SK-N-SH (cell line): ENCODE results near the gene CCDC57. TPM values are rescaled to one million over a fixed set of nuclear protein-coding genes. Genes with fewer than 3 reads are reported as not detected.

ENCODE experiments used
- CTCF ChIA-PET: fragments of 300-600, 350-600 bp; formaldehyde crosslinking; extraction: SDS; loops from one replicate; lab custom pipeline; 2021; lab: Yijun Ruan, JAX
- POLR2A ChIA-PET: fragments of 350-600 bp; sonication (Branson Sonifier 250); formaldehyde crosslinking; extraction: SDS; loops from one replicate; lab custom pipeline; 2020; ENCODE audit warnings: antibody characterized with exemption, inconsistent platforms; lab: Yijun Ruan, JAX
- DNase-seq: peaks from one replicate; pipeline ENCODE4 v3.0.0; 2012
- H2AFZ ChIP-seq: fragments of 200-600 bp; sonication (generic); 2 replicates; pipeline ENCODE4 v1.8.1; 2016; ENCODE audit warnings: antibody characterized with exemption, mild to moderate bottlenecking, low read depth
- H3F3A ChIP-seq: fragments of 200-600 bp; sonication (generic); replicated peaks from 2 replicates; pipeline ENCODE3; 2016; ENCODE audit warnings: antibody characterized with exemption, mild to moderate bottlenecking; ENCODE audit not compliant: insufficient read depth
- H3K27ac ChIP-seq, 2 experiments: fragments of 200-500 bp in 1 of 2; fragments of 200-600 bp in 1 of 2; sonication (Bioruptor generic) in 1 of 2; sonication (generic), shearing (Covaris generic) in 1 of 2; 2 replicates each; pipeline versions ENCODE4 v1.5.1 to v1.6.1; 2014 to 2016; ENCODE audit warnings: low read depth in 2 of 2, inconsistent platforms in 1 of 2, low read length in 1 of 2, mild to moderate bottlenecking in 1 of 2, mixed read lengths in 1 of 2
- H3K27me3 ChIP-seq: fragments of 200-600 bp; sonication (generic), shearing (Covaris generic); 2 replicates; pipeline ENCODE4 v1.6.1; 2016; ENCODE audit warnings: mixed run types; ENCODE audit not compliant: insufficient read depth
- H3K36me3 ChIP-seq, 2 experiments: fragments of 200-500 bp in 1 of 2; fragments of 200-600 bp in 1 of 2; sonication (Bioruptor generic) in 1 of 2; sonication (generic) in 1 of 2; replicated peaks in 1 of 2; 2 replicates each; pipeline versions ENCODE3 to v1.5.1; 2014 to 2016; ENCODE audit warnings: low read length in 1 of 2, mild to moderate bottlenecking in 1 of 2; ENCODE audit not compliant: insufficient read depth in 2 of 2, control insufficient read depth in 1 of 2
- H3K4me1 ChIP-seq, 2 experiments: fragments of 200-500 bp in 1 of 2; fragments of 200-600 bp in 1 of 2; sonication (Bioruptor generic) in 1 of 2; sonication (generic), shearing (Covaris generic) in 1 of 2; 2 replicates each; pipeline versions ENCODE4 v1.5.1 to v1.6.1; 2014 to 2016; ENCODE audit warnings: low read depth in 1 of 2, low read length in 1 of 2, mixed run types in 1 of 2; ENCODE audit not compliant: insufficient read depth in 2 of 2, control insufficient read depth in 1 of 2
- H3K4me2 ChIP-seq: fragments of 200-600 bp; sonication (generic), shearing (Covaris generic); 2 replicates; pipeline ENCODE4 v1.6.1; 2017; ENCODE audit warnings: mixed run types
- H3K4me3 ChIP-seq, 2 experiments: fragments of 200-500 bp in 1 of 2; fragments of 200-600 bp in 1 of 2; sonication (Bioruptor generic) in 1 of 2; sonication (generic), shearing (Covaris generic) in 1 of 2; 2 replicates each; pipeline versions ENCODE4 v1.5.1 to v1.8.1; 2014 to 2016; ENCODE audit warnings: low read depth in 2 of 2, inconsistent platforms in 1 of 2, low read length in 1 of 2, mild to moderate bottlenecking in 1 of 2, mixed read lengths in 1 of 2, moderate library complexity in 1 of 2
- H3K79me2 ChIP-seq: fragments of 200-600 bp; sonication (generic); 2 replicates; pipeline ENCODE4 v1.8.1; 2017; ENCODE audit warnings: mild to moderate bottlenecking; ENCODE audit not compliant: insufficient read depth
- H3K9ac ChIP-seq: fragments of 200-600 bp; sonication (generic); 2 replicates; pipeline ENCODE4 v1.6.1; 2017; ENCODE audit warnings: mixed run types
- H3K9me2 ChIP-seq: fragments of 200-600 bp; sonication (generic); 2 replicates; pipeline ENCODE4 v1.6.1; 2017; ENCODE audit warnings: mixed run types
- H3K9me3 ChIP-seq: fragments of 200-600 bp; sonication (generic); 2 replicates; pipeline ENCODE4 v1.6.1; 2017; ENCODE audit warnings: mixed run types, mild to moderate bottlenecking, moderate library complexity
- H4K20me1 ChIP-seq: fragments of 200-600 bp; sonication (generic); 2 replicates; pipeline ENCODE4 v1.6.1; 2017; ENCODE audit warnings: mild to moderate bottlenecking, mixed run types; ENCODE audit not compliant: insufficient read depth
- CTCF ChIP-seq: fragments of 200-600 bp; sonication (generic); IDR thresholded peaks from 2 replicates; pipeline ENCODE4 v1.6.1; 2017; ENCODE audit warnings: antibody characterized with exemption, mild to moderate bottlenecking, moderate library complexity
- EP300 ChIP-seq, 2 experiments: IDR thresholded peaks; 2 replicates each; pipeline versions ENCODE4 v1.4.0 to v1.6.1; 2012; ENCODE audit warnings: borderline replicate concordance in 1 of 2, low read depth in 1 of 2, low read length in 1 of 2
- EZH2phosphoT487 ChIP-seq: fragments of 200-600 bp; sonication (generic); IDR thresholded peaks from 2 replicates; pipeline ENCODE4 v1.6.1; 2017; ENCODE audit warnings: low read depth, mixed run types, mild to moderate bottlenecking, antibody characterized with exemption, moderate library complexity, borderline replicate concordance
- FOSL2 ChIP-seq: IDR thresholded peaks from 2 replicates; pipeline ENCODE4 v1.4.0; 2012; ENCODE audit warnings: low read depth, mild to moderate bottlenecking, moderate library complexity, borderline replicate concordance
- GATA2 ChIP-seq: sonication (generic); formaldehyde crosslinking; IDR thresholded peaks from 2 replicates; pipeline ENCODE4 v1.5.0; 2020; ENCODE audit warnings: mild to moderate bottlenecking, missing genetic modification reagents
- JUND ChIP-seq: IDR thresholded peaks from 2 replicates; pipeline ENCODE4 v1.4.0; 2012
- MAX ChIP-seq: IDR thresholded peaks from 2 replicates; pipeline ENCODE4 v1.4.0; 2012; ENCODE audit warnings: low read depth
- NFIC ChIP-seq: IDR thresholded peaks from 2 replicates; pipeline ENCODE4 v1.4.0; 2012; ENCODE audit warnings: borderline replicate concordance
- NRF1 ChIP-seq: IDR thresholded peaks from 2 replicates; pipeline ENCODE4 v1.6.1; 2012; ENCODE audit warnings: low read depth, mild to moderate bottlenecking, low read length
- POLR2AphosphoS5 ChIP-seq: IDR thresholded peaks from 2 replicates; pipeline ENCODE4 v1.6.1; 2012; ENCODE audit warnings: low read depth, low read length
- RAD21 ChIP-seq: IDR thresholded peaks from 2 replicates; pipeline ENCODE4 v1.6.1; 2012; ENCODE audit warnings: mild to moderate bottlenecking, low read length
- RFX5 ChIP-seq: IDR thresholded peaks from 2 replicates; pipeline ENCODE4 v1.6.1; 2012; ENCODE audit warnings: mild to moderate bottlenecking, improper control_type of control experiment, low read length
- SIN3A ChIP-seq: IDR thresholded peaks from 2 replicates; pipeline ENCODE4 v1.6.1; 2012; ENCODE audit warnings: low read depth, mild to moderate bottlenecking, low read length, moderate library complexity, borderline replicate concordance
- SMC3 ChIP-seq: IDR thresholded peaks from 2 replicates; pipeline ENCODE4 v1.6.1; 2012; ENCODE audit warnings: low read depth, low read length, improper control_type of control experiment
- TAF1 ChIP-seq: IDR thresholded peaks from 2 replicates; pipeline ENCODE4 v1.6.1; 2012; ENCODE audit warnings: low read depth, mild to moderate bottlenecking, low read length, moderate library complexity, borderline replicate concordance
- TCF12 ChIP-seq: IDR thresholded peaks from 2 replicates; pipeline ENCODE4 v1.4.0; 2012
- USF2 ChIP-seq: fragments of 150-350 bp; IDR thresholded peaks from 2 replicates; pipeline ENCODE4 v1.6.1; 2017; ENCODE audit warnings: antibody characterized with exemption, low read length, low read depth, borderline replicate concordance
- ZBTB33 ChIP-seq: IDR thresholded peaks from 2 replicates; pipeline ENCODE4 v1.4.0; 2012; ENCODE audit warnings: low read depth, borderline replicate concordance
- WGBS: methylation state at CpG from one replicate; pipeline ENCODE4 v1.1.6; 2017; ENCODE audit warnings: low lambda C conversion rate; 5-methylcytosine and 5-hydroxymethylcytosine counted together
- polyA plus RNA-seq, 3 experiments: library from polyadenylated mRNA; depleted of rRNA; stranded (reverse); fragments of >200 nt; gene quantifications; 2 replicates each; pipeline ENCODE4 v1.2.3, GENCODE V29; 2012

The CCDC57 gene
- polyA plus RNA-seq, 1 of the 3 experiments (the other 2 are of a cell fraction), result 68.6 TPM

- WGBS, result 91% methylated on average over 39 of the region's 39 CpGs
- CTCF ChIA-PET, result interaction anchor here (0.8 to 10.9 kb wide), 17 partner anchors 8 to 285 kb away, joined by 3 to 153 read pairs (median 4); partner anchors contain the start of gene SLC16A3
- peaks cover 98% of the 10 kb centered on the region for H4K20me1 ChIP-seq
Measured at GRCh38 chr17:82244413-82245133, 31.9 kb upstream of the CCDC57 start.

GRCh38 chr17:82243648-82244412 is 31.2 kb upstream of the CCDC57 start:
- H3F3A ChIP-seq, result peaks cover 75% of the 10 kb centered on the region
- CTCF ChIA-PET, result interaction anchor here (0.8 to 10.9 kb wide), 17 partner anchors 8 to 285 kb away, joined by 3 to 153 read pairs (median 4); partner anchors contain the start of gene SLC16A3
- H3K4me1 ChIP-seq, result peaks cover 38 to 45% of the 10 kb centered on the region in 2 experiments; a peak in 3 of 4 replicates
- no peak overlapping the region for H3K4me2 ChIP-seq
- peak overlapping the region in 1 of 2 experiments; percentile 58; a peak in 2 of 4 replicates for H3K27ac ChIP-seq
- H3K36me3 ChIP-seq, result peaks cover 36 to 83% of the 10 kb centered on the region in 2 experiments
- H4K20me1 ChIP-seq, result peaks cover 95% of the 10 kb centered on the region
- no peaks in the 10 kb centered on the region for H3K9me3 ChIP-seq
- no peak overlapping the region for H2AFZ ChIP-seq
- H3K79me2 ChIP-seq, result peaks cover 74% of the 10 kb centered on the region; the same call in 1 of the 2 replicates
- DNase-seq, result no peak
- POLR2A ChIA-PET, result no interaction called here
- H3K9ac ChIP-seq, result no peak overlapping the region
- H3K27me3 ChIP-seq, result no peaks in the 10 kb centered on the region
- H3K4me3 ChIP-seq, result no peak overlapping the region
- 91% methylated on average over 15 of the region's 19 CpGs for whole genome bisulfite sequencing
- no peaks in the 10 kb centered on the region for H3K9me2 ChIP-seq
- TF ChIP-seq TCF12 (no peak), RFX5 (no peak), FOSL2 (no peak), SIN3A (no peak), USF2 (no peak), POLR2AphosphoS5 (no peak), SMC3 (no peak), GATA2 (CRISPR knock-in tag) (no peak), EZH2phosphoT487 (no peak), EP300 (IDR thresholded peaks at IDR 0.05; ENCODE audit: borderline replicate concordance in 1 of 2, low read depth in 1 of 2, low read length in 1 of 2) (no peak), ZBTB33 (no peak)

More at GRCh38 chr17:82244413-82245133, 31.9 kb upstream of the CCDC57 start:
- Histone ChIP-seq H3K9me2 (no peaks in the 10 kb centered on the region), H3K4me3 (no peak overlapping the region), H3K36me3 (peaks cover 42 to 84% of the 10 kb centered on the region in 2 experiments), H3K27me3 (no peaks in the 10 kb centered on the region), H3K4me1 (peaks cover 38 to 41% of the 10 kb centered on the region in 2 experiments; a peak in 3 of 4 replicates), H3K79me2 (peaks cover 77% of the 10 kb centered on the region), H3K9me3 (no peaks in the 10 kb centered on the region), H3K27ac (no peak overlapping the region; a peak in 1 of 4 replicates), H3K4me2 (no peak overlapping the region), H3F3A (peaks cover 75% of the 10 kb centered on the region), H2AFZ (no peak overlapping the region), H3K9ac (no peak overlapping the region)
- POLR2A ChIA-PET, result no interaction called here
- peak; percentile 78 for DNase-seq
- TF ChIP-seq MAX (no peak), CTCF (peak; percentile 77), TAF1 (no peak), NRF1 (no peak), NFIC (no peak), RAD21 (peak; percentile 69), JUND (no peak), SMC3 (peak; percentile 39; the same call in 1 of the 2 replicates)
